GM12872 (cell line): Measurements from ENCODE around the gene HOXC12.

Experiments
- TF ChIP-seq, protein P1 (sequence below): IDR thresholded peaks from 3 replicates; pipeline ENCODE4 v1.5.1; 2011; ENCODE audit warnings: low read depth, mild to moderate bottlenecking, low read length, moderate library complexity; ENCODE audit not compliant: insufficient read depth

HOXC12 gene

GRCh38 chr12:53963434-53964314 lies 9.0 kb downstream of the HOXC12 start:
- TF ChIP-seq, protein P1, sequence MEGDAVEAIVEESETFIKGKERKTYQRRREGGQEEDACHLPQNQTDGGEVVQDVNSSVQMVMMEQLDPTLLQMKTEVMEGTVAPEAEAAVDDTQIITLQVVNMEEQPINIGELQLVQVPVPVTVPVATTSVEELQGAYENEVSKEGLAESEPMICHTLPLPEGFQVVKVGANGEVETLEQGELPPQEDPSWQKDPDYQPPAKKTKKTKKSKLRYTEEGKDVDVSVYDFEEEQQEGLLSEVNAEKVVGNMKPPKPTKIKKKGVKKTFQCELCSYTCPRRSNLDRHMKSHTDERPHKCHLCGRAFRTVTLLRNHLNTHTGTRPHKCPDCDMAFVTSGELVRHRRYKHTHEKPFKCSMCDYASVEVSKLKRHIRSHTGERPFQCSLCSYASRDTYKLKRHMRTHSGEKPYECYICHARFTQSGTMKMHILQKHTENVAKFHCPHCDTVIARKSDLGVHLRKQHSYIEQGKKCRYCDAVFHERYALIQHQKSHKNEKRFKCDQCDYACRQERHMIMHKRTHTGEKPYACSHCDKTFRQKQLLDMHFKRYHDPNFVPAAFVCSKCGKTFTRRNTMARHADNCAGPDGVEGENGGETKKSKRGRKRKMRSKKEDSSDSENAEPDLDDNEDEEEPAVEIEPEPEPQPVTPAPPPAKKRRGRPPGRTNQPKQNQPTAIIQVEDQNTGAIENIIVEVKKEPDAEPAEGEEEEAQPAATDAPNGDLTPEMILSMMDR = no peak

DNA sequence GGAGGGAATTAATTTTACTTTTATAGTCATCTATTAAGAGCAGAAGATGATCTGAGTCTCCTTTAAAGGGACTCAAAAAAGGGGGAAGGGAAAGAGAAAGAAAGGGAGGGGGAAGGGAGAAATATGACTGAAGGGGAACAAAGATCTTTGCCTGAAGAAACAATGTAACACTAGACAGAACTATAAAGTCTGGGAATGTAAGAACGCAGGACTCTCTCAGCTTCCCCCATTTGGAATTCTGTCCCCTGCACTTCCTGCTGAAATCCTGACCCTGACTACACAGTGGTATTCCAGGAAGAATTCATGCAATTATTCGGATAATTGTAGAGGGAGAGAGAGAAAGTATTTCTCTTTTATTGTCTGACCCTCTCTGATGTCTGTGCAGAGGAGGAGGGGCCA lies 9.6 kb downstream of the HOXC12 start:
- TF ChIP-seq, protein P1 = no peak

- TF ChIP-seq, protein P1 = no peak
Observed at GRCh38 chr12:53965281-53966084, 10.8 kb downstream of the HOXC12 start.

GRCh38 chr12:53966085-53966384 lies 11.3 kb downstream of the HOXC12 start:
- TF ChIP-seq, protein P1 = no peak

DNA sequence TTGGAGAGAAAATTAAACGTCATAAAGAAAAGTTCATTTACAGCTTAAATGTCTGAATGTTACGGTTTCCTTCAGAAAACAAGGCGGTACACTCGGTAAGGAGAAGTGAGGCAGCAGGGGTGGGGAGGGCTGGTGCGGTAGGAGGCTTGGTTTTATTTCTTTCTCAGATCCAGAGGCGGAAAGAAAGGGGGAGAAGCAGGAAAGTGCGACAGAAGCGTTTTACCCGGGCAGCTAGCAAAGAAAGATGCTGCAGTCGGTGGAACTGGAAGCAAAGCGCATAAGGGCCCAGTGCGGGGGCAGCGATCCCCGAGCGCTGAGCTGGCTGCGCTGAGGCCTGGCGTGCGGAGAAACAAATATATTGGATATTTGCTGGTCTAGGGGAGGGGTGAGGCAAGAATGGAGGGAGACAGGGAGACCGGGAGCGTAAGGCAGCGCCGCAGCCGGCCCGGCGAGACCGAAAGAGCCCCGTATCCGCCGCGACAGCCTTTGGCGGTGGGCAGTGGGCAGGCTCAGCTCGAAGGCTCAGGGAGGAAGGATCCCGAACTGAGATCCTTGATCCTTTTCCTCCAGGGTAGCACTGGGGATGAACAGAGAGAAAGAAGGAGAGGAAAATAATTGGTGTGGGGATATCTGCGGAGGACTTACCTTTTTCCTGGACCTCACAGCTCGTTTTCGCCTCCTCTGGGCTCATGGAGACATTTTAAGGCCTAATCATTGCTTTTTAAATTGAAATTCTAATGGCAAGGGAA lies 11.9 kb downstream of the HOXC12 start:
- TF ChIP-seq, protein P1 = no peak

DNA sequence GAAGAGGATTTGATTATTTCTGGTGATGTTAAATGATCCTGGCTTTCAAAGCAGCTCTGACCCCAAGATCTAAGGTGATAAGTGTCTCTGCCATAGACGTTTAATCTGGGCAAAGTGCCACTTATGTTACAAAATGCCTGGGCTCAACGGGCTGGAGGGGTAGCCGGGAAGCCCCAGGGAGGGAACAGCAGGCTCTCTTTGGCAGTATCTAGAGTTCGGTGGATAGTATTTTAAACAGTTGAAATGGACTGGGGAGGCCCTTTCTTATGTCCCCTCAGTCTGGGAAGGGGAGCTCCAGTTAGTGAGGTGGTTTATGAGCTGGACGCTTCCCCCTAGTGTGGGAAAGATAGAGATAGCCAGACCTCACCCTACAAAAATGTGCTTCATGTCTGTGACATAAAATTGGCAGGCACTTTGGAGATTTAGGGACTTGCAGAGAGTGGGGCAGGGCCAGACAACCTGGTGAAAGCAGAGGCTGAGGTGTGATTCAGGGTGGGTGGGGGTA lies 12.8 kb downstream of the HOXC12 start:
- TF ChIP-seq, protein P1 = no peak
